Measurements from ENCODE around the gene FSIP1. TPM values are rescaled to one million over a fixed set of nuclear protein-coding genes. Genes with fewer than 3 reads are reported as not detected.

FSIP1 gene
- total RNA-seq, 2 donors from 2014 or later: 0.67 to 1.7 TPM

DNA sequence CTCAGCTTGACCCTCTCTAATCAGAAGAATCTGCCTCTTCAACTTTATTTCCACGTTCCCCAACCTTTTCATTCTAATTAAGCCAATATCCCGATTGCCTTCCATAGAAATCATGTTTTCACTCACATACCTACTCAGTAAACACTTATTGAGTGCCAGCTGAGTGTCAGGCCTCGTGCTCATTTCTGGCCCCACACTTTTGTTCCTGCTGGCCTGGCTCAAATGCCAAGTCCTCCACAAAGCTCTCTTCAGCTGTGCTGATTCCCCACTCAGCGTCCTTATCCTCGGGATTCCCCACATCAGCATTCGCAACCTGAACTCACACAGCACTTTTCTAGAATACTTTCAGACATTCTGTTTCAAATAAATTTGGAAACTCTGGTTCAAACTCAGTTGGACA lies 132.9 kb downstream of the FSIP1 start:
- Mint-ChIP-seq H3K27me3 (no peaks in the 10 kb centered on the region), H3K4me1 (peaks cover 2% of the 10 kb centered on the region), H3K36me3 (ENCODE audit: low read depth) (no peaks in the 10 kb centered on the region), H3K27ac (peak overlapping the region; percentile 42), H3K4me3 (no peak overlapping the region)
- H3K9me3 ChIP-seq (ENCODE audit: control insufficient read depth, low read length, poor library complexity, severe bottlenecking): no peaks in the 10 kb centered on the region
- DNase-seq: no peak
- ATAC-seq: no peak

DNA sequence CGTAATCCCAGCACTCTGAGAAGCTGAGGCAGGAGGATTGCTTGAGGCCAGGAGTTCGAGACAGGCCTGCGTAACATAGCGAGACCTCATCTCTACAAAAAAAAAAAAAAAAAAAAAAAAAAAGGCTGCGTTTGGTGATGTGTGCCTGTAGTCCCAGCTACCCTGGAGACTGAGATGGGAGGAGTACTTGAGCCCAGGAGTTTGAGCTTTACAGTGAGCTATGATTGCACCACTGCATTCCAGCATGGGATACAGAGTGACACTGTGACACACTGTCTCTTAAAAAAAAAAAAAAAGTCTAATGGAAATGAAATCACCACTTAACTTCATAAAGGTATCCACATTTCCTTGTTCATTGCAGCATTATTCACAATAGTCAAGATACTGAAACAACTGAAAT lies 136.2 kb downstream of the FSIP1 start:
- Mint-ChIP-seq H3K27ac (peak overlapping the region; percentile 21), H3K36me3 (ENCODE audit: low read depth) (no peaks in the 10 kb centered on the region), H3K4me3 (no peak overlapping the region), H3K4me1 (peaks cover 7% of the 10 kb centered on the region), H3K27me3 (no peaks in the 10 kb centered on the region)
- DNase-seq (no peak), ATAC-seq (no peak)
- H3K9me3 ChIP-seq (ENCODE audit: control insufficient read depth, low read length, poor library complexity, severe bottlenecking): no peaks in the 10 kb centered on the region

DNA sequence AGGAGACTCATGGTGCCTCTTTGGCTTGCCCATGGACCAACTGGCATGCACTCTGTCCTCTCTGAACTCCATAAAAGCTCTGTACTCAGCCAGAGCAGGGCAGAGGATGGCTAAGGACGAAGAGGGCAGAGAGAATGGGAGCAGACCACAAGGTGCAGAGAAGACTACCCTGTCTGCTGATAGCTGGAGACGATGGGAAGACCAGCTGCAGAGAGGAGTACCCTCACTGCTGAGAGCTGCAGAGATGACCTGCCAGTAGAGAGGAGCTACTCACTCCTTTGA lies 136.7 kb downstream of the FSIP1 start:
- peak overlapping the region; percentile 21 for H3K27ac Mint-ChIP-seq
- H3K36me3 Mint-ChIP-seq (ENCODE audit: low read depth): no peaks in the 10 kb centered on the region
- H3K27me3 Mint-ChIP-seq: no peaks in the 10 kb centered on the region
- H3K9me3 ChIP-seq (ENCODE audit: control insufficient read depth, low read length, poor library complexity, severe bottlenecking): no peaks in the 10 kb centered on the region
- ATAC-seq (no peak), DNase-seq (no peak)
- H3K4me1 Mint-ChIP-seq: peaks cover 10% of the 10 kb centered on the region
- H3K4me3 Mint-ChIP-seq: no peak overlapping the region

DNA sequence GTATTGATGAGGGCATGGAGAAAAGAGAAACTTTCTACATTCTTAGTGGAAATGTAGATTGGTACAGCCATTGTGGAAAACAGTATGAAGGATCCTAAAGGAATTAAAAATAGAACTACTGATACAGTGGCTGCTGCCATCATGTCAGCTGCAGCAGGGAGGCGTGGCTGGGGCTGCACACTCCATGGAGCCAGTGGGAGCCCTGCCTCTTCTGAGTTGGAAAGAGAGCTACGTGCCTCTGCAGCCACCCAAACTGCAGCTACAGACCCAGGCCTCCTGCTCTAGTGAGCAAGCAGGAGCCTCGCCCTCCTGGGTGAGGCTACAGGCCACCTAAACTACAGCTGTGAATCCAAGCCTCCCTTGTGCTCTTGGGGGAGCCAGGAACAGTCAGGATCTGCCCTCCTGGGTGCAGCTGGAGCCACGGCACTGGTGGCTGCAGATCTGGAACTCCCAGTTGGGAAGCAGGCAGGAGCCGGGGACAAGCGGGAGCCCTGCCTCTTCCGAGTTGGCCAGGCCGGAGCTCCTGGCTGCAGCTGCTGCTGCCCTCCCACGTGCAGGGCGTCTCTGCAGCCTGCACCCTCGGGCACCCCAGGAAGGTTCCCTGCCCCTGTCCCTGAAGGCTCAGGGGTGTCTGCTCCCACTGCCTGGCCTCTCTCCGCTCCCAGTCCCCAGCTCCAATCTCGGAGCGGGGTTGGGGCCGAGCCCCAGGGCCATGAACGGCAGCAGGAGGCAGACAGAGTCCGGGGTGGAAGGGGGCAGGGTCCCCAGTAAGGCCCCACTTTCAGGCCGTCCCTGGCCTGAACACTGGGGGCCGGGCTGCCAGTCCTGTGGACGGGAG lies 137.3 kb downstream of the FSIP1 start:
- peaks cover 10% of the 10 kb centered on the region for H3K4me1 Mint-ChIP-seq
- DNase-seq: no peak
- H3K9me3 ChIP-seq (ENCODE audit: control insufficient read depth, low read length, poor library complexity, severe bottlenecking): no peaks in the 10 kb centered on the region
- no peaks in the 10 kb centered on the region for H3K27me3 Mint-ChIP-seq
- ATAC-seq: no peak
- H3K4me3 Mint-ChIP-seq: no peak overlapping the region
- peak overlapping the region; percentile 21 for H3K27ac Mint-ChIP-seq
- no peaks in the 10 kb centered on the region for H3K36me3 Mint-ChIP-seq (ENCODE audit: low read depth)

DNA sequence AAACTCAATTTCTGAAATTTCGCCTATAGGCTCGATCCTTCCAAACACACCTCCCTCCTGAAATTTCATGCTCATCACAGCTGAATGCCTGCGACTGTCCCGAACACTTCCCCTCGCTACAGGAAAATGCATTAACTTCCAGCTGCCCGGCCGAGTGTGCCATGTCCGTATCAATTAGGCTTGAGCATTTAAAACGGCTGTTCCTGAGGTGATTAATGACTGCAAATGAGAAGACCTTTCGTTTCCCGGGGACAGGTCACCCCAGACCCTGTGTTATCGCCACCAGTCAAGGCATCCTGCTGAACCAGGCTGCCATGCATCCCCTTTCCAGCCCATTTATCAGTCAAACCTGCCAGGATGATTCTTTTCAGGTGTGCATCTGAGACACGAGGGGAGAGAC lies 138.5 kb downstream of the FSIP1 start:
- Mint-ChIP-seq H3K36me3 (ENCODE audit: low read depth) (no peaks in the 10 kb centered on the region), H3K27me3 (no peaks in the 10 kb centered on the region), H3K4me3 (no peak overlapping the region), H3K27ac (peak overlapping the region; percentile 67), H3K4me1 (peaks cover 12% of the 10 kb centered on the region)
- DNase-seq (no peak), ATAC-seq (no peak)
- no peaks in the 10 kb centered on the region for H3K9me3 ChIP-seq (ENCODE audit: control insufficient read depth, low read length, poor library complexity, severe bottlenecking)

DNA sequence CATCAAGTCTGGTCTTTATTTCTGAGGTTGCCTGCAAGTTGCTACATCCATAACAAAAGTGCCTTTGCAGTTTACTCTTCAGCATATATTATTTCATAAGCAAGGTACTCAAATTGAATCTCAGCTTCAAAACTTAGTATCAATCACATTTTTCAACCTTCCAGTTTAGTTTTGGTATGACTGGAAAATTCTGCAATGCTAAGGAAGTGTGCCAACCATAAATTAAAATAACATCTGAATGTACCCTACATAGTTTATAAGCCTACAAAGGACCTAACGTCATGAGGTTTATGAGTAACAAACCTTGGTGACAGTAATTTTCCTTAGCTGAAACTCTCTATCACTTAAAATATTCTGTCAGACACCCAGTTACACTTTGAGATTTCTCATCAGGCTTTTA lies 138.9 kb downstream of the FSIP1 start:
- Mint-ChIP-seq H3K36me3 (ENCODE audit: low read depth) (no peaks in the 10 kb centered on the region), H3K27ac (peak overlapping the region; percentile 91), H3K4me1 (peaks cover 12% of the 10 kb centered on the region), H3K27me3 (no peaks in the 10 kb centered on the region), H3K4me3 (no peak overlapping the region)
- no peaks in the 10 kb centered on the region for H3K9me3 ChIP-seq (ENCODE audit: control insufficient read depth, low read length, poor library complexity, severe bottlenecking)
- DNase-seq (no peak), ATAC-seq (no peak)

DNA sequence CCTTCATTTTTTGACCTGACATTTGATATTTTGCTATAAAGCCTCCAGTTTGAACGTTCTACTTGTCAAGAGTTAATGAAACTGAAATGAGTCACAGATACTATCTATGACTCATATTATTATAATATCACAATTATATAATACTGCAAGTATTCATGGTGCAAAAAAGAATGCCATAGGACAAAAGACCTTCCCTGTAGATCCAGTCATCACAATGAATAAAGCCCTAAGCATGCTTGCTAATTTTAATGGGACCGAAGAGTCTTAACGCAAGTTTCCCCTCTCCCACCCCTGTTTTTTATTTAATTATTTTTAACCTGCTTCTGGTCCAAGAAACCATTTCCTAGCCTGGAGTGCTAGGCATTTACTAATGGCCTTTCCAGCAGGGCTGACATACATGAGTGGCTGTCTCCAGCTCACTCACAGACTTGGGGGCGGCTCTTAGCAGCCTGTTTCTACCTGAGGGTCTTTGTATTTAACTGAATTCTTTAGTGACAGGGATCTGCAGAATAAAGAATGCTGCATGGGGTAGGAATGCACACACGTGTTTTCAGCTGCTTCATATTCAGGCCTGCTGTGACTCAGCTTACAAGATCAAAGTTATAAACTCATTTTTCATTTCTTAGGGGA lies 140.5 kb downstream of the FSIP1 start:
- H3K9me3 ChIP-seq (ENCODE audit: control insufficient read depth, low read length, poor library complexity, severe bottlenecking): no peaks in the 10 kb centered on the region
- ATAC-seq (peak; percentile 51), DNase-seq (no peak)
- H3K4me1 Mint-ChIP-seq: peaks cover 10% of the 10 kb centered on the region
- H3K36me3 Mint-ChIP-seq (ENCODE audit: low read depth): no peaks in the 10 kb centered on the region
- H3K27ac Mint-ChIP-seq: peak overlapping the region; percentile 91
- no peak overlapping the region for H3K4me3 Mint-ChIP-seq
- H3K27me3 Mint-ChIP-seq: no peaks in the 10 kb centered on the region

DNA sequence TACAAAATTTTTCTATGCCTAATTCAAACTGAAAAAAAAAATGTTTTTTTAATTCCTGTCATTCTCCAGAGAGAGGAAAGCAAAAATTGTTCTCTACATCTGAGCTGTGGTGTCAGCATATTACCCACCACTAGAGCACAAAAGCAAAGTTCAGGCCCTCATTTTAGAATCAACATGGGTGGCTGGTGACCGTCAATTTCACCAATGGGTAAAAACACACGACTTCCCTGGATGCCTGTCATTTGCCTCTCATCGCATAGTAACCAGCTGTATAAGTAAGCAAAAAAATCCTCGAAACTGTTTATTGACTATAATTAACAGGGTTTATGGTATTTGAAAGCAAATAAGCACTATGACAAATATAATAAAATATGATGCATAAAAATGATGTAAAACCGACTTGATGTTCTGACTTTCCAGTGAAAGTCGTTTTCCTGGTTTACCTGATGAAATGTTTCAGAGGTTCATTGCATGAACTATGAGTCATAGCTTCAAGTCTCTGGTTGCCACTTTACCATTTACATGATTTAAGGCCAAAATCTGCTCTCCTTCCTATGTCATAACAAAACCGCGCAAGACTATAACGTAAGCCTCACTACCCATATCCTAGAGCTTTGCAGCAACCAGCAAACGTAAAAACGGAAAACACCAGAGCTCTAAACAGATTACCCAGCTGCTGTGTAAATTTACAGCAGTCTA lies 141.3 kb downstream of the FSIP1 start:
- DNase-seq (no peak), ATAC-seq (peak; percentile 94)
- Mint-ChIP-seq H3K27me3 (no peaks in the 10 kb centered on the region), H3K36me3 (ENCODE audit: low read depth) (no peaks in the 10 kb centered on the region), H3K27ac (peak overlapping the region; percentile 91), H3K4me3 (peak overlapping the region; percentile 51), H3K4me1 (peaks cover 11% of the 10 kb centered on the region)
- no peaks in the 10 kb centered on the region for H3K9me3 ChIP-seq (ENCODE audit: control insufficient read depth, low read length, poor library complexity, severe bottlenecking)

DNA sequence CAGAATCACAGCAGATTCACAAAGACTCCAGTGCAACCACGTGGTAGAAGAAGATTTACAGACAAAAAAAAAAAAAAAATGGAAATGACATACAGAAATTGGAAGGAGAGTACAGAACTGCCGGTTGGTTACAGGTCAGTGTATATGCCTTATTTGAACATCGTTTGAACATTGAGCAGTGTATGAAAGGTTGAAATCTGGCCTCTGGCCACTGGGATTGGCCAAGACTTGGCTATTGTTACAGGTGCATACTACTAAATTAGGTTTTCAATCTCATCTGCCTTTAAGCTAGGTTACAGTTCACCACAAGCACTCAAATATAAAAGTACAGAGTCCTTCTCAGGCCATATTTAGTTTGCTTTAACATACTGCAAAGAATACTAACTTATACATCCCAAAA lies 142.0 kb downstream of the FSIP1 start:
- H3K36me3 Mint-ChIP-seq (ENCODE audit: low read depth): no peaks in the 10 kb centered on the region
- ATAC-seq (no peak), DNase-seq (no peak)
- H3K9me3 ChIP-seq (ENCODE audit: control insufficient read depth, low read length, poor library complexity, severe bottlenecking): no peaks in the 10 kb centered on the region
- H3K4me3 Mint-ChIP-seq: peak overlapping the region; percentile 63
- no peaks in the 10 kb centered on the region for H3K27me3 Mint-ChIP-seq
- peak overlapping the region; percentile 91 for H3K27ac Mint-ChIP-seq
- peaks cover 11% of the 10 kb centered on the region for H3K4me1 Mint-ChIP-seq

DNA sequence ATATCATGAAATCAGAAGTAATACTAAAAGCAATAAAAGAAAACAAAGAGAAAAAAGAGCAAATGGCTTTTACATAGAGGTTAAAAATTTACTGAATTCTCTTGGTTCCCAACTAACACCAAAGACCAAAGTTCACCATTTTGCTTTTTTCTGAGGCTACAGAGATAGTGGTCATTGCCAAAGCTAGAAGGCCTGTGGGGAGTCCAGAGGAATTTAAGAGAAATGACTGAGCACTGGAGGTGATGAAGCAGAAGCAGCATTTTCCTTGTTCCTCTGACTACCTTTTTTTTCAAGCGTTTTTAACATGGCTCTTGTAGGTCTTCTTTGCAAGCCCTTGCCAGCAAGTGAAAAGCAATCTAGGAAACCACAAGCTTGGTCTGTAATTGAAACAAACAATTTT lies 143.6 kb downstream of the FSIP1 start:
- no peaks in the 10 kb centered on the region for H3K27me3 Mint-ChIP-seq
- ATAC-seq: no peak
- H3K4me1 Mint-ChIP-seq: peaks cover 11% of the 10 kb centered on the region
- DNase-seq: no peak
- peak overlapping the region; percentile 91 for H3K27ac Mint-ChIP-seq
- H3K4me3 Mint-ChIP-seq: no peak overlapping the region
- H3K9me3 ChIP-seq (ENCODE audit: control insufficient read depth, low read length, poor library complexity, severe bottlenecking): no peaks in the 10 kb centered on the region
- no peaks in the 10 kb centered on the region for H3K36me3 Mint-ChIP-seq (ENCODE audit: low read depth)

DNA sequence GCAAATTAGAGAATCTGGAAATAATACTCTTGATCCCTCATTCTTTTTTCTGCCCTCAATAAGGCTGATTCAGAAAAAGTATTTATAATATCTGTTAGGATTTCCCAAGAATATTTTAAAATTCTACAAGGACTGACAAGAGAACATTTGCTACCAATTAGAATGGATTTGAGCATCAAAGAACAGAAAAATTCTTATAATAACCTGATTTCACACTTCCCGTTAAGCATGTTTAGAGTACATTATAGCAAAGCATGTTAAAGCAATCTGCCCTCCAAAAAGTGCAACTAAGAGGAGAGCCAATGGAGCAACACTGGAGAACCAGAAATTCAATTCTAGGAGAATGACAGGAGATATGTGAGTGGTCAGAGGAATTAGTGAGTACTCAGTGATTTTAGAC lies 144.6 kb downstream of the FSIP1 start:
- H3K27ac Mint-ChIP-seq: peak overlapping the region; percentile 3
- H3K9me3 ChIP-seq (ENCODE audit: control insufficient read depth, low read length, poor library complexity, severe bottlenecking): no peaks in the 10 kb centered on the region
- DNase-seq (no peak), ATAC-seq (no peak)
- no peaks in the 10 kb centered on the region for H3K27me3 Mint-ChIP-seq
- H3K4me3 Mint-ChIP-seq: no peak overlapping the region
- peaks cover 2% of the 10 kb centered on the region for H3K36me3 Mint-ChIP-seq (ENCODE audit: low read depth)
- H3K4me1 Mint-ChIP-seq: peaks cover 14% of the 10 kb centered on the region

DNA sequence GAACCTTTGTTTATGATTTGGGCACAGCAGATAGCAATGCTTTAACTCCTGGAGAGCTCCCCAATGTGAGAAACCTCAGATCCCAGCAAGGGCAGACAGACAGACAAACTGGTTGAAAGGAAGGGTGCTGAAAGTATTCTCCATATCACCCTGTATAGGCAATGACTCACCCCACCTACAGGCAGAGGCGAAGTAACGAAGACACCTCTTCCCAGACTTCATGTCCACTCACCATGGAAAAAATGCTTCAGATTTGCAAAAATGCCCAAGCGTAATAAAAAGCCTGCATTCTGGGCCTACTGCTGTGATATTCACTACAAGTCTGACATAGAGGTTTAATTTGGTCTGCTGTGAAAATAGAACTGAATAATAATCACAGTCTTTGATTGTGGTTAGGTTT lies 151.3 kb downstream of the FSIP1 start:
- Mint-ChIP-seq H3K4me3 (peak overlapping the region; percentile 8), H3K4me1 (peaks cover 42% of the 10 kb centered on the region), H3K27me3 (no peaks in the 10 kb centered on the region), H3K27ac (peak overlapping the region; percentile 97), H3K36me3 (ENCODE audit: low read depth) (peaks cover 2% of the 10 kb centered on the region)
- H3K9me3 ChIP-seq (ENCODE audit: control insufficient read depth, low read length, poor library complexity, severe bottlenecking): no peaks in the 10 kb centered on the region
- DNase-seq: no peak
- ATAC-seq: no peak

DNA sequence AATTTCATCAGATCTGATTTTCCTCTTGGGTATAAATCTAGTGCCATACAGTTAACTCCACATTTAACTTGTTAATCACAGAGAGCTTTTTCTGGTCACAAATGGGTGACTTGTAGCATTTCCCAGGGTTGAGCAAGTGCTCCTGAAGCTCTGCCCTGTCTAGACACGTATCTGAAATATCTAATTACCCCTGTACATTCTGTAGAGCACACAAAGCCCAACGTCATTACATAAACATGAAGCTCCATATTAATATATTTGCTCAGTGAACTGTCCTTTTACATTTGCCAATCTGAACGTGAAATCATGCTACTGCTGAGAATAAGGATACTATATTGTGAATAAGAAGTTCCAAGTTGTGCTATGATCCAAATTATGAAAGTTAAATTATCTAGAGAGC lies 152.7 kb downstream of the FSIP1 start:
- ATAC-seq (no peak), DNase-seq (no peak)
- peak overlapping the region; percentile 97 for H3K27ac Mint-ChIP-seq
- peaks cover 50% of the 10 kb centered on the region for H3K4me1 Mint-ChIP-seq
- peak overlapping the region; percentile 76 for H3K4me3 Mint-ChIP-seq
- no peaks in the 10 kb centered on the region for H3K27me3 Mint-ChIP-seq
- H3K9me3 ChIP-seq (ENCODE audit: control insufficient read depth, low read length, poor library complexity, severe bottlenecking): no peaks in the 10 kb centered on the region
- peaks cover 4% of the 10 kb centered on the region for H3K36me3 Mint-ChIP-seq (ENCODE audit: low read depth)
